Activated CD4-positive, alpha-beta T cell treated with anti-CD3 and anti-CD28 coated beads, Interleukin-10, Interleukin-2, amounts not matched to agents 100 ng/mL and 50 ng/mL, durations not matched to agents 16 hours and 8 hours (primary cell): ENCODE measurements around the gene ARHGAP26.

Experiments used
- DNase-seq: peaks from one replicate; pipeline ENCODE4 v3.0.0-alpha.2; 2020

Gene ARHGAP26

DNA sequence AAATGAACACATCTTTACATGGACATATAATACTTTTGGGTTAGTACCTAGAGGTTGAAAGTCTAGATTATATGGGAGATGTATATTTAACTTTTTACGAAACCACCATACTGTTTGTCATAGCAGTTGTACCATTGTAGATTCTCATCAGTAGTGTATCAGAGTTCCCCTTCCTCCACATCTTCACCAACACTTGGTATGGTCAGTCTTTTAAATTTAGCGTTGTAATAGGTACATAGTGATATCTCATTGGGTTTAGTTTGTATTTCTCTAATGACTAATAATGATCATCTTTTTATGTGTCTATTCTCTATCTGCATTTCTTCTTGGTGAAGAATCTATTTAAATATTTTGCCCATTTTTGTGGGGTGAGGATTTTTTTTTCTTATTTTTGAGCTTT, 495.8 kb downstream of the ARHGAP26 start:
- no peak for DNase-seq

GRCh38 chr5:143267186-143267585, 497.0 kb downstream of the ARHGAP26 start:
- no peak for DNase-seq

DNA sequence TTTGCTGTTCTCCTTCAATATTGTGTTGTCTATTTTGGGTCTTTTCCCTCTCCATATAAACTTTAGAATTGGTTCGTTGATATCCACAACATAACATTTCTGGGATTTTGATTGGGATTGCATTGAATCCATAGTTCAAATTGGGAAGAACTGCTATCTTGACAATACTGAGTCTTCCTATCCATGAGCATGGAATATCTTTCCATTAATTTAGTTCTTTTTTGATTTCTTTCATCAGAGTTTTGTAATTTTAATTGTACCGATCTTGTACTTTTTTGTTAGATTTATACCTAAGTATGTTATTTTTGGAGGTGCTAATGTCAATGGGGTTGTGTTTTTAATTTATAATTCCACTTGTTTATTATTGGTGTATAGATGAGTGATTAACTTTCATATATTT, 498.2 kb downstream of the ARHGAP26 start:
- no peak for DNase-seq

GRCh38 chr5:143271431-143271830, 501.3 kb downstream of the ARHGAP26 start:
- no peak for DNase-seq

DNA sequence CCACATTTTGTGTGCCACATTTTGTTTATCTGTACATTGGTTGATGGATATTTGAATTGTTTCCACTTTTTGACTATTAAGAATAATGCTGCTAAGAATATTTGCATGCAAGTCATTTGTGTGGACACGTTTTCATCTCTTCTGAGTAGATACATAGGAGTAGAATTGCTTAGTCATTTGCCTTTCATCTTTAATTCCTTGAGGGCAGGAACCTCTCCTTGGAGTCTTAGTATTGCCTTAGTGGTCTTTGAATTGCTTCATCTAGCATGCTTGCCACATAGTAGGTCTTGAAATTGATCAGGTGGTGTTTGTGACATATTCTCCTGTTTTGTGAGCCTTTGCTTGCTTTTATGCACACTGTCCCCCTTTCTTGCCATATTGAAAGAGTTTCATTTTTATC, 504.8 kb downstream of the ARHGAP26 start:
- no peak for DNase-seq

DNA sequence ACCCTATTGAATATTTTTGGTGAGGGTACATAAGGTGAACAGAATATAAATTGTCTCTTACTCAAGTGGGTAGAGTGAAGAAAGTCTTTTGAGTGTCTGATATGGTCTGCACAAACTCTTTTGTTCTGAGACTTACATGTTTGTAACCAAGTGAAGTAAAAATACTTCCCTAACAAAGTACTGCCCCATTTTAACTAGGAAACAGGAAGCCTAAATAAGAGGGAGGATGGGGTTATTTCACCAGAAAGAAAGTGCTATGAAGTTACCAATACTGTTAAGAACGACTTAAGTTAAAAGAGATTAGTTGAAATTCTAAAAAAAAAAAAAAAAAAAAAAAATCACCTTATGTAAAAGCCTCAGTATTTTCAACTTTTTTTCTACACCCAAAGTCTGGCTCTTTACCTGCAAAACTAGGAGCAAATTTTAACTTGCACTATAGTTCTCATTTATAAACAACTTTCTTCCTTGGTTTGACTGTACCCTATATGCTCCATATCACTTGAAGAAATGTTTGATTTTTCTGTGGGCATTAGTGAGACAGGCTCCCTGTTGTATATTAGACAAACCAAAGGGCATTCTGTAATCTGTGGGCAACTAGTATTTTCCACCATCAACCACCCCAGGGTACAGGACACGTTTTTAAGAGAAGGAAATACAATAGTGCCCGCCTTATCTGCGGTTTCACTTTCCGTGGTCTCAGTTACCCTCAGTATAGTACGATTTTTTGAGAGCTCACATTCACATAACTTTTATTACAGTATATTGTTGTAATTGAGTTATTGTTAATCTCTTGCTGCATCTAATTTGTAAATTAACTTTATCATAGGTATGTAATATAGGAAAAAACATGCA, 505.6 kb downstream of the ARHGAP26 start:
- DNase-seq = no peak

- DNase-seq = no peak
Measured at GRCh38 chr5:143277536-143277935, 507.4 kb downstream of the ARHGAP26 start.
